ENCODE data around the gene ELAC2. TPM values are rescaled to one million over a fixed set of nuclear protein-coding genes. Genes with fewer than 3 reads are reported as not detected.
A peak's percentile ranks its signal among the peaks of the same experiment; 100 is the strongest.

Gene ELAC2
- total RNA-seq, 1 donor, result 41.6 TPM

DNA sequence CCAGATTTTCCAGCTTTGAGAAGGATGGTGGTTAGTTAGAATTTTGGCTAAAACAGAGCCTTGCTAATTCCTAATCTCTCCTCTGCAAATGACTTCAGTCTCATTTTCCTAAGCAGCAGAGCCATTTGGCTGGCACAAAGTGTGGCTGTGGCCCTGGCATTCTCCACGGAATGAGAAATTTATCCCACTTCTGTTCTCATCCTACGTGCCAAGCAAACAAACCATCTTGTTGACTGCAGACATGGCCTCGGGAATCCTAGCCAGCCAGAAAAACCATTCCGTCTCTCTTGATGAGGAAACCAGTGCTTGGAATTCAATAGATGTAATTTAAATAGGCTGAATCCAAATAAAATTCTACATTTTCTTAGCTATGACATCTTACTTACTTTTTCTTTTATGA, 34.1 kb upstream of the ELAC2 start:
- Histone ChIP-seq H3K27me3 (ENCODE audit: insufficient read depth, low read length) (peaks cover 11% of the 10 kb centered on the region), H3K4me3 (ENCODE audit: insufficient read depth, low read length) (no peak overlapping the region), H3K4me2 (ENCODE audit: insufficient read depth, low read length) (no peak overlapping the region), H3K4me1 (ENCODE audit: insufficient read depth, low read length) (no peaks in the 10 kb centered on the region), H4K20me1 (ENCODE audit: insufficient read depth, low read length) (no peaks in the 10 kb centered on the region), H3K36me3 (ENCODE audit: insufficient read depth, low read length) (no peaks in the 10 kb centered on the region), H3K27ac (ENCODE audit: low read depth, low read length) (no peak overlapping the region), H3K79me2 (ENCODE audit: insufficient read depth, low read length) (no peaks in the 10 kb centered on the region), H2AFZ (ENCODE audit: low read length) (no peak overlapping the region), H3K9me3 (ENCODE audit: low read depth, low read length) (no peaks in the 10 kb centered on the region)
- no peak for DNase-seq (ENCODE audit: insufficient read length, low spot score, missing footprints)
- TF ChIP-seq, protein P1, sequence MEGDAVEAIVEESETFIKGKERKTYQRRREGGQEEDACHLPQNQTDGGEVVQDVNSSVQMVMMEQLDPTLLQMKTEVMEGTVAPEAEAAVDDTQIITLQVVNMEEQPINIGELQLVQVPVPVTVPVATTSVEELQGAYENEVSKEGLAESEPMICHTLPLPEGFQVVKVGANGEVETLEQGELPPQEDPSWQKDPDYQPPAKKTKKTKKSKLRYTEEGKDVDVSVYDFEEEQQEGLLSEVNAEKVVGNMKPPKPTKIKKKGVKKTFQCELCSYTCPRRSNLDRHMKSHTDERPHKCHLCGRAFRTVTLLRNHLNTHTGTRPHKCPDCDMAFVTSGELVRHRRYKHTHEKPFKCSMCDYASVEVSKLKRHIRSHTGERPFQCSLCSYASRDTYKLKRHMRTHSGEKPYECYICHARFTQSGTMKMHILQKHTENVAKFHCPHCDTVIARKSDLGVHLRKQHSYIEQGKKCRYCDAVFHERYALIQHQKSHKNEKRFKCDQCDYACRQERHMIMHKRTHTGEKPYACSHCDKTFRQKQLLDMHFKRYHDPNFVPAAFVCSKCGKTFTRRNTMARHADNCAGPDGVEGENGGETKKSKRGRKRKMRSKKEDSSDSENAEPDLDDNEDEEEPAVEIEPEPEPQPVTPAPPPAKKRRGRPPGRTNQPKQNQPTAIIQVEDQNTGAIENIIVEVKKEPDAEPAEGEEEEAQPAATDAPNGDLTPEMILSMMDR (IDR thresholded peaks at IDR 0.05; ENCODE audit: extremely low read depth, low read depth, low read length), result no peak

DNA sequence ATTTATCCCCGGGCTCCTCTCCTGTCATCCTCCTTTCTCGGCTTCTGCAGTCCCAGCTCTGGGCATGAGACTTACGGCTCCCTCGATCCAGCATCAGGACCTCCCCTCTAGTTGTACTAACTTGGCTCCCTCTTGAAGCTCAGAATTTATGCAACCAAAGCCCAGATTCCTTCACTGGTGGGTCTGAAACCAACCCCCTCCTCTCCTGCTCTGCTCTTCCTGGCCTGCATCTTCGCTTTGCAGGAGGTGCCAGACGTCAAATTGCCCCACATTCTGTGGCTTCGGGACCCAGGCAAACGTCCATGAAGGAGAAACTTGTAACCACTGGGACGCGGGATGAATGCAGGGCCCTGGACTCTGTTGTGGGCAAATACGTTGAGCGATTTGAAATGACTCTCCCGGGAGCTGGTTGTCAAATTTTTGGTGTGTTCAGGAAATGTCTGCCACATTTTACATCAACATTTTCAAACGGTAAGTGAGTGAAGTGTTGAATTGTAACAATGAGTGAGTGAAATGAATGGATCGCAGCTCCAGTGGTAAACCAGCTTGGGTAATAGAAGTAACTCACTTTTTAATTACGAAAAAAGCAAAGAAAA, 29.3 kb upstream of the ELAC2 start:
- no peak for DNase-seq (ENCODE audit: insufficient read length, low spot score, missing footprints)
- Histone ChIP-seq H3K9me3 (ENCODE audit: low read depth, low read length) (no peaks in the 10 kb centered on the region), H2AFZ (ENCODE audit: low read length) (no peak overlapping the region), H3K4me1 (ENCODE audit: insufficient read depth, low read length) (no peaks in the 10 kb centered on the region), H4K20me1 (ENCODE audit: insufficient read depth, low read length) (no peaks in the 10 kb centered on the region), H3K4me2 (ENCODE audit: insufficient read depth, low read length) (no peak overlapping the region), H3K4me3 (ENCODE audit: insufficient read depth, low read length) (no peak overlapping the region), H3K27ac (ENCODE audit: low read depth, low read length) (no peak overlapping the region), H3K27me3 (ENCODE audit: insufficient read depth, low read length) (peaks cover 26% of the 10 kb centered on the region), H3K79me2 (ENCODE audit: insufficient read depth, low read length) (no peaks in the 10 kb centered on the region), H3K36me3 (ENCODE audit: insufficient read depth, low read length) (no peaks in the 10 kb centered on the region)
- TF ChIP-seq, protein P1 (IDR thresholded peaks at IDR 0.05; ENCODE audit: extremely low read depth, low read depth, low read length), result no peak

DNA sequence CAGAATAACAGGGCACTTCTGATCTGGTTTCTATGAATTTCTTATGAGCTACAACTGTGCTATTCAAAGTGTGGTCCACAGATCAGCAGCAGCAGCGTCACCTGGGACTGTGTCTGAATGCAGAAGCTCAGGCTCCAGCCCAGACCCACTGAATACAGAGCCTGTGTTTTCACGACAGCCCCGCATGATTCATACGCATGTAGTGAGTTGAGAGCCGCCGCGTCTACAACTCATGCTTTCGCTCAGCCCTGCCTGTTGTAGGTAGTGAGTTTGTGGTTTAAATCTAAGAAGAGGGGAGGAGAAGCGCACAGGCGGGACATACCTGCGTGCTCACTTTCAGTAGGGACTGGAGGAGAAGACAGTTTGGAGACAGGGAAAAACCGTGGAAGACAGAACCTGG, 28.5 kb upstream of the ELAC2 start:
- no peak overlapping the region for H3K27ac ChIP-seq (ENCODE audit: low read depth, low read length)
- H2AFZ ChIP-seq (ENCODE audit: low read length), result peak overlapping the region; percentile 31
- no peaks in the 10 kb centered on the region for H3K79me2 ChIP-seq (ENCODE audit: insufficient read depth, low read length)
- H3K4me2 ChIP-seq (ENCODE audit: insufficient read depth, low read length), result no peak overlapping the region
- no peaks in the 10 kb centered on the region for H4K20me1 ChIP-seq (ENCODE audit: insufficient read depth, low read length)
- no peak overlapping the region for H3K4me3 ChIP-seq (ENCODE audit: insufficient read depth, low read length)
- no peaks in the 10 kb centered on the region for H3K9me3 ChIP-seq (ENCODE audit: low read depth, low read length)
- no peaks in the 10 kb centered on the region for H3K4me1 ChIP-seq (ENCODE audit: insufficient read depth, low read length)
- TF ChIP-seq, protein P1 (IDR thresholded peaks at IDR 0.05; ENCODE audit: extremely low read depth, low read depth, low read length), result no peak
- H3K36me3 ChIP-seq (ENCODE audit: insufficient read depth, low read length), result no peaks in the 10 kb centered on the region
- H3K27me3 ChIP-seq (ENCODE audit: insufficient read depth, low read length), result peaks cover 26% of the 10 kb centered on the region
- no peak for DNase-seq (ENCODE audit: insufficient read length, low spot score, missing footprints)

DNA sequence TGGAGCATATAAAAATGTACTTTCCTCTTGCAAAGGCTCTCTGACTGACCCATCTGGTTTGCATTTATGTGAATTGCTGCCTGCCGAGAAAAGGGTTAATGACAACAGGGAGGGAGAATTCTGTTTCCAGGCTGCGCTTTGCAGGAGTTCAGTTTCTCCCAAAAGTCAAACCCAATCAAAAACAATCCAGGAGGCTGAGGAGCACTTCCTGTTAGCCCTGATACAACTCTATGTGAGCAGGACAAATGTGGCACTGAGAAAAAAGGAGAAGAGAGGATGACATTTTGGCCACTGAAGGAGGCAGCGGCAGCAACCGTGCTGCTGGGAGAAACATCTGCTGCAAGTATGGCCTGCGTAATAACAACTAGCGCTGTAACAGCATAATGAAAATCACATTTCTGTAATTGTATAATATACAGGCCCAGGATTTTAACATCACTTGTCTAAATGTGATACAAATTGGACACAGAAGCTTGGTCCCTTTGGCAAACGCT, 26.8 kb upstream of the ELAC2 start:
- H3K4me1 ChIP-seq (ENCODE audit: insufficient read depth, low read length), result no peaks in the 10 kb centered on the region
- no peak overlapping the region for H3K4me2 ChIP-seq (ENCODE audit: insufficient read depth, low read length)
- H3K4me3 ChIP-seq (ENCODE audit: insufficient read depth, low read length), result no peak overlapping the region
- no peaks in the 10 kb centered on the region for H4K20me1 ChIP-seq (ENCODE audit: insufficient read depth, low read length)
- DNase-seq (ENCODE audit: insufficient read length, low spot score, missing footprints), result no peak
- no peaks in the 10 kb centered on the region for H3K36me3 ChIP-seq (ENCODE audit: insufficient read depth, low read length)
- no peaks in the 10 kb centered on the region for H3K9me3 ChIP-seq (ENCODE audit: low read depth, low read length)
- TF ChIP-seq, protein P1 (IDR thresholded peaks at IDR 0.05; ENCODE audit: extremely low read depth, low read depth, low read length), result no peak
- H3K27me3 ChIP-seq (ENCODE audit: insufficient read depth, low read length), result peaks cover 31% of the 10 kb centered on the region
- no peak overlapping the region for H2AFZ ChIP-seq (ENCODE audit: low read length)
- H3K27ac ChIP-seq (ENCODE audit: low read depth, low read length), result no peak overlapping the region
- H3K79me2 ChIP-seq (ENCODE audit: insufficient read depth, low read length), result no peaks in the 10 kb centered on the region

Data from osteoblast (primary cell).